MM.1S (cell line): ENCODE data around the gene STX8.

ENCODE experiments used
- CTCF ChIP-seq: fragments of 300-600 bp; sonication (generic); IDR thresholded peaks from 2 replicates; pipeline ENCODE4 v1.5.1; 2016; ENCODE audit warnings: antibody characterized with exemption, low read length, mixed read lengths
- EZH2 ChIP-seq: fragments of 300-600 bp; sonication (generic); optimal IDR thresholded peaks from 2 replicates; pipeline ENCODE3; 2017; ENCODE audit warnings: low read depth, mild to moderate bottlenecking, antibody characterized with exemption, low read length, mixed read lengths
- EZH2phosphoT487 ChIP-seq: fragments of 300-600 bp; sonication (generic); IDR thresholded peaks from 2 replicates; pipeline ENCODE4 v1.6.1; 2018; ENCODE audit warnings: antibody characterized with exemption, low read length

DNA sequence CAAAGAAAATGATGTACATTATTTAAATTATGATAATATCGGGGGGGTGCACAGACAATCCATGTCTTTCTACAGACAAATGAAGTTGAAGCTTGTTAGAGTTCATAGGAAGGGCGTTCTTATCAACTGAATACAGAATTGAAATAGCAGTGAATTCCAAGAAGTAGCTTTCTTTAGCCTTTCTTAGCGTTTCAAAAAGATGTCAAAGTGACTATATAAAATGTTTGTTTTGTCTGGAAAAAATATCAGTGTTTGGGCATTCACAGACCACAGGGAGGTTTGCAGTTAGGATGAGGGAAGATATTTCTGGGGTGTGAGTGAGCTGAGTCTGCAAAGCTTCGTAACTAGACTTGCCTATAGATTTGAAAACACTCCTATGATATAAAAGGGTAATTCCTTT, 55.0 kb downstream of the STX8 start:
- TF ChIP-seq CTCF: no peak
- TF ChIP-seq EZH2: no peak
- no peak for TF ChIP-seq EZH2phosphoT487
